ENCODE data around the gene ITFG1.

The ITFG1 gene

DNA sequence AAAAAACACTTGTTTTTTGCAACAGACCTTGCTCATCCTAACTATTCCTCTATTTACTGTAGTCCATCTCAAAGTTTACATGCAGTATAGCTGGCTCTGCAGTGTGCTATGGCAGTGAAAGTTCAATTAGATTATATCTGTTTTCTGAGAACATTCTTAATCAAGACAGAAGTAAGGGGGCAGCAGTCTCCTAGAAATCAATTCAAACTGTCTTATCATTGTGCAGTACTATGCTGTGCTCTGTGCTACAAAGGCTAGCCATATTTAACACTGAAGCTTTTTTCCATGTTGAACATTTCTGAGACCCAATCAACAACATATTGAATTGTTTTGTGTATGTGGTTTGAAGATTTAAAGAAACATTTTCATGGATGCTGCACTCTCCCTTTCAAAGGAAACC lies 328.6 kb downstream of the ITFG1 start:
- TF ChIP-seq, protein P1, sequence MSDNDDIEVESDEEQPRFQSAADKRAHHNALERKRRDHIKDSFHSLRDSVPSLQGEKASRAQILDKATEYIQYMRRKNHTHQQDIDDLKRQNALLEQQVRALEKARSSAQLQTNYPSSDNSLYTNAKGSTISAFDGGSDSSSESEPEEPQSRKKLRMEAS (IDR thresholded peaks at IDR 0.05; ENCODE audit: low read depth, low read length): no peak
- TF ChIP-seq MYC (IDR thresholded peaks at IDR 0.05; ENCODE audit: low read depth, low read length) (no peak), POLR2A (IDR thresholded peaks at IDR 0.05; ENCODE audit: extremely low read depth, insufficient read length) (no peak)
- TF ChIP-seq, protein P2, sequence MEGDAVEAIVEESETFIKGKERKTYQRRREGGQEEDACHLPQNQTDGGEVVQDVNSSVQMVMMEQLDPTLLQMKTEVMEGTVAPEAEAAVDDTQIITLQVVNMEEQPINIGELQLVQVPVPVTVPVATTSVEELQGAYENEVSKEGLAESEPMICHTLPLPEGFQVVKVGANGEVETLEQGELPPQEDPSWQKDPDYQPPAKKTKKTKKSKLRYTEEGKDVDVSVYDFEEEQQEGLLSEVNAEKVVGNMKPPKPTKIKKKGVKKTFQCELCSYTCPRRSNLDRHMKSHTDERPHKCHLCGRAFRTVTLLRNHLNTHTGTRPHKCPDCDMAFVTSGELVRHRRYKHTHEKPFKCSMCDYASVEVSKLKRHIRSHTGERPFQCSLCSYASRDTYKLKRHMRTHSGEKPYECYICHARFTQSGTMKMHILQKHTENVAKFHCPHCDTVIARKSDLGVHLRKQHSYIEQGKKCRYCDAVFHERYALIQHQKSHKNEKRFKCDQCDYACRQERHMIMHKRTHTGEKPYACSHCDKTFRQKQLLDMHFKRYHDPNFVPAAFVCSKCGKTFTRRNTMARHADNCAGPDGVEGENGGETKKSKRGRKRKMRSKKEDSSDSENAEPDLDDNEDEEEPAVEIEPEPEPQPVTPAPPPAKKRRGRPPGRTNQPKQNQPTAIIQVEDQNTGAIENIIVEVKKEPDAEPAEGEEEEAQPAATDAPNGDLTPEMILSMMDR (IDR thresholded peaks at IDR 0.05; ENCODE audit: low read depth, low read length): no peak
- DNase-seq (ENCODE audit: low read depth): no peak

DNA sequence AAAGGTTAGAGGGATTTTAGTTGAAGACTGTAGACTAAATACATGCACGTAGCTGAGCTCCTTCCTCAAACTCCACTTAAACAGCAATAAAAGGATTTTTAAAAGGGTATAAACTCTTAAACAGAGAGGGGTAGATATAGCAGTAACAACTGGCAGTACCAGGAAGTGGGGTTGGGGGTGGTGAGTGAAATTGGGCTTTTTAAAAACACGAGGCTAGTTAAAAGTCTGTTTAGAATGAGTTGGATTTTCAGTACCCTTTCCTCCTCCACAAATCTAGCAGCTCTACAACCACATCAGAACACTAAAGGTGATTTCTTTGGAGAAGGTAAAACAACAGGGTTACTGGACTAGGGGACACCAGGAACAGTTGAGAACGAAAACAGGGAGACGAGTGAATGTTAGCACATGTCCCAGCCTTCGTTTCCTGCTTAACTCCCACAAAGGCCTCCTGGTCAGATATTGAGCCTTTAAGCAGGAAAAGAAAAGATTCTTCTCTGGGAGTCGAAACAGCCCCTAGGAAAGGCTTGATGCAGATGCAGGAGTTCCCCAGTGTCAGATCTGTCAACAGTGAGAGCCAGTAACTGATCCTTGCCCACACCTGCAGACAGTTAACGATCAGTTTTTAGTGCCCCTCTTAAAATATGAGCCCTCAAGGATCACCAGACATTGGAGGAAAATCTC lies 331.0 kb downstream of the ITFG1 start:
- no peak overlapping the region for H3K4me3 ChIP-seq (ENCODE audit: low read depth, low read length)
- no peak for DNase-seq (ENCODE audit: low read depth)
- TF ChIP-seq POLR2A (IDR thresholded peaks at IDR 0.05; ENCODE audit: extremely low read depth, insufficient read length) (no peak), MYC (IDR thresholded peaks at IDR 0.05; ENCODE audit: low read depth, low read length) (no peak)
- TF ChIP-seq, protein P1 (IDR thresholded peaks at IDR 0.05; ENCODE audit: low read depth, low read length): no peak
- TF ChIP-seq, protein P2 (IDR thresholded peaks at IDR 0.05; ENCODE audit: low read depth, low read length): no peak

More for the DNA sequence above, 328.6 kb downstream of the ITFG1 start:
- no peak overlapping the region for H3K4me3 ChIP-seq (ENCODE audit: low read depth, low read length)

DNA sequence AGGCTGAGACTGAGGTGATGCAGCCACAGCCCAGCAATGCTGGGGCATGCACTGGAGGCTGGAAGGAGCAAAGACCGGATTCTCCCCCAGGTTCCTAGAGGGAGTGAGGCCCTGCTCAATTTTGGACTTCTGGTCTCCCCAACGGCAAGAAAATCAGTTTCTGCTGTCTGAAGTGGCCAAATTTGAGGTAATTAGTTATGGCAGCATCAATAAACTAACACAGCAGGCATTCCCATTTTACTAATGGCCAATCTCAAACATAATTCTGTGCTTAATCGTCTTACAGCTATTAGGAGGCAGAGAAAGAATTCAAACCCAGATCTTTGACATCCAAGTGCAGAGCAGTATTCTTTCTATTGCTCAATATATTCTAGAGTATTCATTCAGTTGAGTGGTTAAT lies 333.3 kb downstream of the ITFG1 start:
- TF ChIP-seq, protein P2 (IDR thresholded peaks at IDR 0.05; ENCODE audit: low read depth, low read length): no peak
- TF ChIP-seq, protein P1 (IDR thresholded peaks at IDR 0.05; ENCODE audit: low read depth, low read length): no peak
- TF ChIP-seq POLR2A (IDR thresholded peaks at IDR 0.05; ENCODE audit: extremely low read depth, insufficient read length): no peak
- TF ChIP-seq MYC (IDR thresholded peaks at IDR 0.05; ENCODE audit: low read depth, low read length): no peak
- no peak overlapping the region for H3K4me3 ChIP-seq (ENCODE audit: low read depth, low read length)
- no peak for DNase-seq (ENCODE audit: low read depth)

DNA sequence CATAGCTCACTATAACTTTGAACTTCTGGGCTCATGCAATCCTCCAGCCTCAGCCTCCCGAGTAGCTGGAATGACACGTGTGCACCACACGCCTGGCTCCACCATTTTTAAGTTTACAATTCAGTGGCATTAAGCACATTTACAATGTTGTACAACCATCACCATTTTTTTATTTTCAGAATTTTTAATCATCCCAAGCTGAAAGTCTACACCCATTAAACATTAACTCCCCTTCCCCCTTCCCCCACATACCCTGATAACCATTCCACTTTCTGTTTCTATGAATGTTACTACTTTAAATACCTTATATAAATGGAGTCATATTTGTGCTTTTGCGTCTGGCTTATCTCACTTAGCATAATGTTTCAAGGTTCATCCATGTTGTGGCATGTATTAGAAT lies 335.1 kb downstream of the ITFG1 start:
- no peak for DNase-seq (ENCODE audit: low read depth)
- TF ChIP-seq MYC (IDR thresholded peaks at IDR 0.05; ENCODE audit: low read depth, low read length): no peak
- TF ChIP-seq, protein P2 (IDR thresholded peaks at IDR 0.05; ENCODE audit: low read depth, low read length): no peak
- TF ChIP-seq POLR2A (IDR thresholded peaks at IDR 0.05; ENCODE audit: extremely low read depth, insufficient read length): no peak
- TF ChIP-seq, protein P1 (IDR thresholded peaks at IDR 0.05; ENCODE audit: low read depth, low read length): no peak
- no peak overlapping the region for H3K4me3 ChIP-seq (ENCODE audit: low read depth, low read length)

DNA sequence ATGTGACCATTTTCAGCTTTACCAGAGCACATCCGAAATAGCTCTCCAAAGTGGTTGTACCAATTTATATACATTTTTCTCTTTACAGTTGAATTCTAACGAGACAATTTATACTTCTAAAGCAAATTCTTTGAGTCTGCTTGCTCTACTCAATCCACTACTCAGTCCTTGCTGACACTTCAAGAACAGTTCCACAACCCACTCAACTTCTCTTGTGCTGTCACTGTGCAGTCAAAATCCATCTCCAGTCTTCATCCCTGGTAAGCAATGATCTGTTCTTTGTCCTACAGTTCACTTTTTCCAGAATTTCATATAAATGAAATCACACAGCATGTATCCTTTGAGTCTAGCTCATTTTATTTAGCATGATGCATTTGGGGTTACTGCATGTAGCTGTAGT lies 347.7 kb downstream of the ITFG1 start:
- TF ChIP-seq, protein P1 (IDR thresholded peaks at IDR 0.05; ENCODE audit: low read depth, low read length): no peak
- TF ChIP-seq POLR2A (IDR thresholded peaks at IDR 0.05; ENCODE audit: extremely low read depth, insufficient read length) (no peak), MYC (IDR thresholded peaks at IDR 0.05; ENCODE audit: low read depth, low read length) (no peak)
- TF ChIP-seq, protein P2 (IDR thresholded peaks at IDR 0.05; ENCODE audit: low read depth, low read length): no peak
- H3K4me3 ChIP-seq (ENCODE audit: low read depth, low read length): no peak overlapping the region
- no peak for DNase-seq (ENCODE audit: low read depth)
